Activated naive CD8-positive, alpha-beta T cell treated with anti-CD3 and anti-CD28 coated beads, Interleukin-2, amount 50 U/mL, for 24 hours (primary cell): ENCODE measurements around the gene CAT.
A peak's percentile ranks its signal among the peaks of the same experiment; 100 is the strongest.

Source experiments
- ATAC-seq: fragments of 150-1000 bp; cut with Tn5 transposase; one replicate; pipeline ENCODE4 v1.10.0; 2021
- DNase-seq: peaks from one replicate; pipeline ENCODE4 v3.0.0; 2021
- H3K27ac Mint-ChIP-seq: one replicate; pipeline ENCODE4 v1.8.0; 2021; ENCODE audit warnings: mild to moderate bottlenecking, mixed read lengths
- H3K27me3 Mint-ChIP-seq: one replicate; pipeline ENCODE4 v1.8.0; 2021; ENCODE audit warnings: mixed read lengths
- H3K36me3 Mint-ChIP-seq: one replicate; pipeline ENCODE4 v1.8.0; 2021; ENCODE audit warnings: low read depth, mixed read lengths
- H3K4me1 Mint-ChIP-seq: one replicate; pipeline ENCODE4 v1.8.0; 2021; ENCODE audit warnings: mixed read lengths
- H3K4me3 Mint-ChIP-seq: one replicate; pipeline ENCODE4 v1.8.0; 2021; ENCODE audit warnings: mild to moderate bottlenecking, moderate library complexity, mixed read lengths
- H3K9me3 Mint-ChIP-seq: one replicate; pipeline ENCODE4 v1.8.0; 2021; ENCODE audit warnings: mixed read lengths

The CAT gene

DNA sequence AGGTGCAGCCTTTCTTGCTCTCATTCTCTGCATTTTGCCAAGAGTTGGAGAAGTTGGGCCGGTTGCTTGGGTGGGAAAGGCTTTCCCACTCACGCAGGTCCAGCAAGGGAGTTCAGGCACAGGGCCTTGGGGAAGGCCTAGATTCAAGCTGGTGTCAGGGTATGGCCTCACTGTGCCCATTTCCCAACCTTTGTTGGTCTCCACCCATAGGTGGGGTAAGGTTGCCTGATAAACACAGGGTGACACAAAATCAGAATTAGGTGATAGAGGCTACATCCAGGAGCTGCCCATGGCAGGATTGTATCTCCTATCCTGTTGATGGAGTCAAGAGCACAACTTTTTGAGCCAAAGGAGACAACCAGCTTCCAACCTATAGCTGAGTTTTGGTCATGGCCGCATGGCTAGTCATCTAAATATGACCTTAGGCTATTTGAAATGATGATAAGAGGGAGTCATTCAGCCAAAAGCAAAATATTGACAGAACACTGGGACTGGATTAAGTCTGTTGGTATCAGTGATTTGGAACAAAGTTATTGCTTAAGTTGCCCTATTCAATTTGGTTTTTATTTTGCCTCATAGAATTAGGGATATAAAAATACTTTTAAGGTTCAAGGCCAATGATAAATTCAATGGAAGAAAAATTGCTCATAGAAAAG is 20.9 kb downstream of the CAT start:
- no peaks in the 10 kb centered on the region for H3K4me1 Mint-ChIP-seq
- peaks cover 28% of the 10 kb centered on the region for H3K36me3 Mint-ChIP-seq
- no peak for DNase-seq
- no peak for ATAC-seq
- H3K4me3 Mint-ChIP-seq = no peak overlapping the region
- no peaks in the 10 kb centered on the region for H3K9me3 Mint-ChIP-seq
- H3K27me3 Mint-ChIP-seq = no peaks in the 10 kb centered on the region
- no peak overlapping the region for H3K27ac Mint-ChIP-seq

GRCh38 chr11:34460278-34460677 is 21.5 kb downstream of the CAT start:
- H3K4me3 Mint-ChIP-seq = no peak overlapping the region
- H3K27me3 Mint-ChIP-seq = no peaks in the 10 kb centered on the region
- H3K27ac Mint-ChIP-seq = no peak overlapping the region
- DNase-seq (no peak), ATAC-seq (no peak)
- no peaks in the 10 kb centered on the region for H3K9me3 Mint-ChIP-seq
- peaks cover 33% of the 10 kb centered on the region for H3K36me3 Mint-ChIP-seq
- H3K4me1 Mint-ChIP-seq = no peaks in the 10 kb centered on the region

DNA sequence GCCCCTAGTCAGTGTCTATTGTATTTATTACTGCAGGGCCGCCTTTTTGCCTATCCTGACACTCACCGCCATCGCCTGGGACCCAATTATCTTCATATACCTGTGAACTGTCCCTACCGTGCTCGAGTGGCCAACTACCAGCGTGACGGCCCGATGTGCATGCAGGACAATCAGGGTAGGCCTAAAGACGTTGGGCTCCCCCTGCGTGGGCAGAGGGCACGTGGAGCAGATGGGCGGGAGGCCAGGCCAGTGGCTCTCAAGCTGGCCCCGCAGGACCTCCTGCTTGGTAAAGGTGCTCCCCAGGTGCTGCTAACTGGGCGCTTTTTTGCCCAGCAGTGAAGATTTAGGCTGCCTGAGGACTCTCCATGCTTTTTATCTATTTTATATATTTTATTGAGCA is 22.5 kb downstream of the CAT start:
- no peak overlapping the region for H3K4me3 Mint-ChIP-seq
- H3K4me1 Mint-ChIP-seq = no peaks in the 10 kb centered on the region
- DNase-seq (no peak), ATAC-seq (no peak)
- H3K36me3 Mint-ChIP-seq = peaks cover 38% of the 10 kb centered on the region
- no peak overlapping the region for H3K27ac Mint-ChIP-seq
- H3K9me3 Mint-ChIP-seq = peaks cover 4% of the 10 kb centered on the region
- H3K27me3 Mint-ChIP-seq = no peaks in the 10 kb centered on the region

DNA sequence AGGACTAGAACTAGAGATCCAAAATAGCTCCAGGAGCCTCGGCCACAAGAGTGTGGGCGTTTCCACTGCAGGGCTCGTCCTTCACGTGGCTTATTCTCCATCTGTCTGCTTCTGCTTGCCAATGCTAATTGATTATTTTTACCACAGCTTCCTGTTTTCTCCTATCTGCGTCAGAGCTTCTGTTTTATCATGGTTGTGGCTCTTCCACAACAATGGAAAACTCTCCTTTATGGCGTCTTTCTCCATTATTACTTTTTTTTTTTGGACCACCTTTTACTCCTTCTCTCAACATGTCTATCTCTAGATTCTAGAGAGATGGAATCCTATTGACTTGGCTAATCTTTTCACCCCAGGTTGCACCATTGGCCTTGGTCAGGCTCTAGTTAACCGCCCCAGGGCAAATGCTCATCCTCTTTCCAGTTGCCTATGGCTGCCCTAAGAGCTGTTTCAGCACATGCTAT is 25.9 kb downstream of the CAT start:
- no peak for DNase-seq
- Mint-ChIP-seq H3K4me1 (no peaks in the 10 kb centered on the region), H3K27me3 (no peaks in the 10 kb centered on the region), H3K27ac (no peak overlapping the region), H3K9me3 (peaks cover 13% of the 10 kb centered on the region), H3K4me3 (no peak overlapping the region), H3K36me3 (peaks cover 48% of the 10 kb centered on the region)
- ATAC-seq = no peak

DNA sequence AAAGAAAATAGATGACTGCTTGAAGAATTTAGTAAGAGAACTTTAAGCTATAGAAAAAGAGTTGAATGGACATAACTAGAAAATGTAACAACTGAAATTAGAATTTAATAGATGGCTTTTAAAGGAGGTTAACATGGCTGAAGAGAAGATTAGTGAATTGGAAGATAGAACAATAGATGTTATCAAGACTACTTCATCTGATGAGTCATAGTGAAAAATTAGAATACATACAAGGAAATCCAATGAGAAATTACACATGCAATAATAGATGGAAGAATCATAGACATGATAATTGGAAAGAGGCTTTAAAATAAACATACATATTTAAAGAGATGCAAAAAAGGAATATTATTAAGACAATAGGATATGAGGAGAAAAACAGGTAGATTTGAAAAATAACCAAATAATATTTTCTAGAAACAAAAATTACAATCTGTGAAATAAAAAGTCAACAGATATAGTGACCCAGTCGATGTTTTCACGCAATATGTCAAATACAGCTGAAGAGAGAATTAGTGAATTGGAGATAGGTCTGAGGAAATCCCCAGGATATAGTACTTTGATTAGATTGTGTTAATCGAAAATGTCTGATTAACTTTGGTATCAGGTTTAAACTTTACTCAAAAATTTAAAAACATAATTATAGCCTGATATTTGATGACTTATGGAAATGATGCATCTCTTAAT is 28.2 kb downstream of the CAT start:
- Mint-ChIP-seq H3K27ac (no peak overlapping the region), H3K36me3 (peaks cover 46% of the 10 kb centered on the region), H3K9me3 (peaks cover 13% of the 10 kb centered on the region), H3K27me3 (no peaks in the 10 kb centered on the region), H3K4me1 (no peaks in the 10 kb centered on the region), H3K4me3 (no peak overlapping the region)
- no peak for ATAC-seq
- no peak for DNase-seq

DNA sequence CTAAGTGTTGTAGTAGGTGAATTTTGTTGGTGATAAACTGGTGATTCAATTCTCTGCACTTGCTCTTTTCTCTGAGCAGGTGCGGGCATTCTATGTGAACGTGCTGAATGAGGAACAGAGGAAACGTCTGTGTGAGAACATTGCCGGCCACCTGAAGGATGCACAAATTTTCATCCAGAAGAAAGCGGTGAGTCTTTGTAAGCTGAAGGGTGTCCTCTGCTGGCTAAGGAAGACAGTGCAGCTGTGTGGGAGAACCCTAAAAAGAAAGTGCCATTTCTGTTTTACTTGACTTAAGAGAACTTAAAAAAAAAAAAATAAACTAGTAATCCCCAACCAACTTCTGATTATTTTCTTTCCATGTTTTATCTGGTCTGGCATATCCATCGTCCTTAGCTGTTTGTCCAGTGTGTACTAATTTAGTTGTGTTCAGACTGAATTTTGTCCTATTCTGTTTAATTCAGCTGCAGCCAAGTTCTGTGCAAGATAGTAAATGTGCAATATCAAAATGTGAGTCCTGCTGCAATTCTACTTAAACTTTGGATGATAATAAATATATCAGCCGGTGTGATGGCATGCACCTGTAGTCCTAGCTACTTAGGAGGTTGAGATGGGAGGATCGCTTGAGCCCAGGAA is 29.6 kb downstream of the CAT start:
- no peaks in the 10 kb centered on the region for H3K4me1 Mint-ChIP-seq
- H3K9me3 Mint-ChIP-seq = peaks cover 13% of the 10 kb centered on the region
- H3K27me3 Mint-ChIP-seq = no peaks in the 10 kb centered on the region
- H3K36me3 Mint-ChIP-seq = peaks cover 44% of the 10 kb centered on the region
- H3K27ac Mint-ChIP-seq = no peak overlapping the region
- ATAC-seq (no peak), DNase-seq (peak; percentile 48)
- H3K4me3 Mint-ChIP-seq = no peak overlapping the region

DNA sequence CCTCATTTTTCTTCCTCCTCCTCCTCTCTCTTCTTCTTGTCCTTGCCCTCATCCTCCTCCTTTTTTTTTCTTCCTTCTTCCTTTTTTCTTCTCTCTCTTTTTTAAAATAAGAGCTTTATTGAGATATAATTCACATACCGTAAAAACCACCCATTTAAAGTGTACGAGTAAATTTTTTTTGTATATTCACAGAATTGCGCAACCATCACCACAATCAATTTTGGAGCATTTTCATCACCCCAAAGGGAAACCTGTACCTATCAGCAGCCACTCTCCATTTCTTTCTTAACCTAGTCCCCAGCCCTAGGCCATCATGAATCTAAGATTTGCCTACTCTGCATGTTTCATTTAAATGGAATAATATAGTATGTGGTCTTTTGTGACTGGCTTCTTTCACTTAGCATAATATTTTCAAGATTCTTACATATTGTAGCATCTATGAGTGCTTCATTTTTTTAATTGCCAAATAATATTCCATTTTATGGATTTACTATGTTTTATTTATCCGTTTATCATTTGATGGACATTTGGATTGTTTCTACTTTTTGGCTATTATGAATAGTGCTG is 35.0 kb downstream of the CAT start:
- ATAC-seq = no peak
- Mint-ChIP-seq H3K4me1 (no peaks in the 10 kb centered on the region), H3K9me3 (no peaks in the 10 kb centered on the region), H3K27me3 (no peaks in the 10 kb centered on the region), H3K4me3 (no peak overlapping the region), H3K27ac (no peak overlapping the region), H3K36me3 (peaks cover 4% of the 10 kb centered on the region)
- DNase-seq = no peak

- Mint-ChIP-seq H3K4me1 (no peaks in the 10 kb centered on the region), H3K36me3 (peaks cover 4% of the 10 kb centered on the region), H3K27me3 (no peaks in the 10 kb centered on the region), H3K27ac (no peak overlapping the region), H3K9me3 (no peaks in the 10 kb centered on the region), H3K4me3 (no peak overlapping the region)
- ATAC-seq = no peak
- DNase-seq = no peak
Measured at GRCh38 chr11:34475656-34476055, 36.9 kb downstream of the CAT start.

DNA sequence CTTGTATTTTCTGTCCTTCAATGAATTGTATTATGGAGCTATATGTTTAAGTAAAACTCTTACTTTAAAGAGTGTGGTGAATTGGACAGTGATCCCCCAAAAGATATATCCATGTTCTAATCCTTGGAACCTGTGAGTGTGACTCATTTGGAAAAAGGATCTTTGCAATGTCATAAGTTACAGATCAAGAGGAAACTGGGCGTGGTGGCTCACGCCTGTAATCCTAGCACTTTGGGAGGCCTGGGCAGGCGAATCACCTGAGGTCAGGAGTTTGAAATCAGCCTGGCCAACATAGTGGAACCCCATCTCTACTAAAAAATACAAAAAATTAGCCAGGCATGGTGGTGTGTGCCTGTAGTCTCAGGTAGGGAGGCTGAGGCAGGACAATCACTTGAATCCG is 38.1 kb downstream of the CAT start:
- Mint-ChIP-seq H3K27me3 (no peaks in the 10 kb centered on the region), H3K9me3 (no peaks in the 10 kb centered on the region), H3K4me1 (no peaks in the 10 kb centered on the region), H3K36me3 (peaks cover 4% of the 10 kb centered on the region), H3K4me3 (no peak overlapping the region), H3K27ac (no peak overlapping the region)
- DNase-seq (no peak), ATAC-seq (no peak)

DNA sequence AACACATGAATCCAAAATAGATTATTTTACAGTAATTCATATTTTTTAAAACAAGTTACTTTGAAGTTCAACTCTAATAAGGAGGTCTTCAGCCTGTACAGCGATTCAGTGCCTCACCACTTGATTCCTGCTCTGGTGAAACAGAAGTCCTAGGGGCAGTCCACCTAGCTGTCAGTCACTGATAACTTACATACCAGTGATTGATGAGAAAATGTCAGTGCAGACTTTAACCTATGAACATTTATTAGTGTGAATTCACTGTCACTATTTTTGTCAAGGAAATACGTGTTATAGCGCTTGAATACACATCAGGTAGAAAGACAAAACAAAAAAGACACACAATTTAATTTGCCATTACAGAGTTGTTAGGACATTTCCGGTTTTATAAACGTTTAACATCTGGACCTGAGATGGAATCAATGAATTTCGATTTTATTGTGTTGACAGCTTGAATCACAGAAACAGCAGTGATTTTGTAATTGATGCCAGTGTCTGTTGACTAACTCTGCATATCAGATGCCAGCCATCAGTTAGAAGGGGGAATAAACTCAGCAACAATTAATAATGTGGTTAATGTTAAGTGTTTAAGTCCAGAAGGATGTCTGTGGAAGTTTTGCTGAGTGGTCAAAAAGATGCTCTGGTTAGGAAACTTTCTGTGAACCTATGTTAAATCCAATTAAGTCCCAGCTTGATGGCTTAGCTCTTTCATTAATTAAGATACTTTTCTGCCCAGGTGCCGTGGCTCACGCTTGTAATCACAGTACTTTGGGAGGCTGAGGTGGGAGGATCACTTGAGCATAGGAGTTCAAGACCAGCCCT is 40.3 kb downstream of the CAT start:
- Mint-ChIP-seq H3K27ac (no peak overlapping the region), H3K9me3 (no peaks in the 10 kb centered on the region), H3K4me3 (no peak overlapping the region), H3K36me3 (peaks cover under 1% of the 10 kb centered on the region), H3K4me1 (no peaks in the 10 kb centered on the region), H3K27me3 (no peaks in the 10 kb centered on the region)
- DNase-seq (no peak), ATAC-seq (no peak)

DNA sequence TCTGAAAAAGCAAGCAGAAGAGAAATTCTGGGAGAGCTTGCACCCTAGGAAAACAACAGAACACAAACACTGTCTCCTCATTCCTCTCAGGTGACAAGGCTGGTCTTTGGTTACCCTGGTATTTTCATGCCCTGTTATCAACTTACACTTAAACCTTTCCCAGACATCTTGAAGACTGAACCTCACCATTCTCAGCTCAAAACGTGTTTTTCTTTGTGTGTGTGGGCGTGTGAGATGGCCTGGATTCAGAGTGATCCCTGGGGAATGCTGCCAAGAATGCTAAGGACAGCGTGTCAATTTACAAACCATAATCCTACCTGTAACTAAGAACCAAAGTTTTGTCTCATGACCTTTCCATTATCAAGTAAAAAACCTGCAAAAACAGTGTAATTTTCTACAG is 41.6 kb downstream of the CAT start:
- Mint-ChIP-seq H3K36me3 (no peaks in the 10 kb centered on the region), H3K9me3 (no peaks in the 10 kb centered on the region), H3K4me1 (no peaks in the 10 kb centered on the region), H3K4me3 (no peak overlapping the region), H3K27me3 (no peaks in the 10 kb centered on the region), H3K27ac (no peak overlapping the region)
- no peak for DNase-seq
- ATAC-seq = no peak

DNA sequence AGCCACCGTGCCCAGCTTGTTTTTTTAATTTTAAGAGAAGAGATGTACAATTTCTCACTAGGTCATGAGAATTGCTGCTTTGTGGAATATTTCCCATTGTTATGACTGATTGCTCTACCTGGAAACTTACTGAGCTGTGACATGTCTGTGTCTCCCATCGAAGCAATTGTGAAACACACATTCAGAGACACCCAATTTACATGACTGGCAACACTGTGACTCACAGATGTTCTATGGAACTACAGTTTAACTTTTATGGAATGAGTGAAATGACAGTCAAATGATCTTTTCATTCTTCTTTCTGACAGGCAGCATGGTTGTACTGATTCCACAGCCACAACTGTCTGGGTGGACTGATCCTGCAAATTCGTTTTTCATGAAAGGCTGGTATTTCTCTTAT is 42.6 kb downstream of the CAT start:
- DNase-seq = no peak
- Mint-ChIP-seq H3K9me3 (no peaks in the 10 kb centered on the region), H3K4me1 (no peaks in the 10 kb centered on the region), H3K27ac (no peak overlapping the region), H3K4me3 (no peak overlapping the region), H3K27me3 (no peaks in the 10 kb centered on the region), H3K36me3 (no peaks in the 10 kb centered on the region)
- no peak for ATAC-seq

- Mint-ChIP-seq H3K36me3 (no peaks in the 10 kb centered on the region), H3K27me3 (no peaks in the 10 kb centered on the region), H3K27ac (no peak overlapping the region), H3K4me3 (no peak overlapping the region), H3K9me3 (no peaks in the 10 kb centered on the region), H3K4me1 (no peaks in the 10 kb centered on the region)
- DNase-seq (no peak), ATAC-seq (peak; percentile 35)
Measured at GRCh38 chr11:34483106-34483874, 44.6 kb downstream of the CAT start.

DNA sequence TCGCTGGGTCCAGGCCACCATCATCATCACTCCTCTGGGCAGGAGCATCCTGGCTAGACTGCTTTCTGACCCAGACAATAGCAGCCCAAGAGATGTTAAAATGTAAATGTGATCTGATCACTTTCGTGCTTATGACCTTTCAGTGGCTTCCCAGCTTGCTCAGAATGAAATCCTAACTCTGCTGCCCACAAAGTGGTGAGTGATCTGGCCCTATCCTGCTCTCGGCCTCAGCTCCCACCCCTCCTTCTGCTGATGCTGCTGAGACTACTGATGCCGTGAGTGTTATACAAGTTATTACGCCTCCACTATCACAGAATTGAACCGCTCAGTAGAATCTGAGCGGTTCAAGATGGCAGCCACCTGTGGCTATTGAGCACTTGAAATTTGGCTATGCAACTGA is 48.7 kb downstream of the CAT start:
- H3K9me3 Mint-ChIP-seq = no peaks in the 10 kb centered on the region
- no peaks in the 10 kb centered on the region for H3K4me1 Mint-ChIP-seq
- DNase-seq = no peak
- H3K36me3 Mint-ChIP-seq = no peaks in the 10 kb centered on the region
- no peaks in the 10 kb centered on the region for H3K27me3 Mint-ChIP-seq
- H3K4me3 Mint-ChIP-seq = no peak overlapping the region
- H3K27ac Mint-ChIP-seq = no peak overlapping the region
- ATAC-seq = peak; percentile 51
